Panc1 (cell line): ENCODE measurements around the gene AP1S1.
"Not testable (repeated sequence)": the region's sequence is repeated elsewhere in the genome, so short reads cannot be mapped to it uniquely, and the experiment has no call there.

Experiments used
- POLR2AphosphoS5 ChIP-seq: IDR thresholded peaks from 2 replicates; pipeline ENCODE4 v1.6.1; 2012; ENCODE audit warnings: mild to moderate bottlenecking, low read depth, low read length, moderate library complexity
- SIN3A ChIP-seq: IDR thresholded peaks from 2 replicates; pipeline ENCODE4 v1.6.1; 2012; ENCODE audit warnings: low read depth, mild to moderate bottlenecking, low read length, moderate library complexity, borderline replicate concordance; ENCODE audit not compliant: insufficient read depth
- TCF7L2 ChIP-seq: IDR thresholded peaks from 2 replicates; pipeline ENCODE4 v1.6.1; 2011; ENCODE audit warnings: mild to moderate bottlenecking, low read depth, low read length, inconsistent platforms
- TF ChIP-seq, protein P1 (sequence below): fragments of 450-650 bp; IDR thresholded peaks from 2 replicates; pipeline ENCODE4 v1.5.1; 2017; ENCODE audit warnings: mild to moderate bottlenecking

DNA sequence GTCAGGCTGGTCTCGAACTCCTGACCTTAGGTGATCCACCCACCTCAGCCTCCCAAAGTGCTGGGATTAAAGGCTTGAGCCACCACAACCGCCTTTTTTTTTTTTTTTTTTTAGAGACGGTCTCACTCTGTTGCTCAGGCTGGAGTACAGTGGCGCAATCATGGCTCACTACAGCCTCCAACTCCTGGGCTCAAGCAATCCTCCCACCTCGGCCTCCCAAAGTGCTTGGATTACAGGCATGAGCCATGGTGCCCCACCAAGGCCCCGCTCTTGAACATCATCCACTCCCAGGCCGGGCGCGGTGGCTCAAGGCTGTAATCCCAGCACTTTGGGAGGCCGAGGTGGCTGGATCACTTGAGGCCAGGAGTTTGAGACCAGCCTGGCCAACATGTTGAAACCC, 45.2 kb downstream of the AP1S1 start:
- TF ChIP-seq, protein P1, sequence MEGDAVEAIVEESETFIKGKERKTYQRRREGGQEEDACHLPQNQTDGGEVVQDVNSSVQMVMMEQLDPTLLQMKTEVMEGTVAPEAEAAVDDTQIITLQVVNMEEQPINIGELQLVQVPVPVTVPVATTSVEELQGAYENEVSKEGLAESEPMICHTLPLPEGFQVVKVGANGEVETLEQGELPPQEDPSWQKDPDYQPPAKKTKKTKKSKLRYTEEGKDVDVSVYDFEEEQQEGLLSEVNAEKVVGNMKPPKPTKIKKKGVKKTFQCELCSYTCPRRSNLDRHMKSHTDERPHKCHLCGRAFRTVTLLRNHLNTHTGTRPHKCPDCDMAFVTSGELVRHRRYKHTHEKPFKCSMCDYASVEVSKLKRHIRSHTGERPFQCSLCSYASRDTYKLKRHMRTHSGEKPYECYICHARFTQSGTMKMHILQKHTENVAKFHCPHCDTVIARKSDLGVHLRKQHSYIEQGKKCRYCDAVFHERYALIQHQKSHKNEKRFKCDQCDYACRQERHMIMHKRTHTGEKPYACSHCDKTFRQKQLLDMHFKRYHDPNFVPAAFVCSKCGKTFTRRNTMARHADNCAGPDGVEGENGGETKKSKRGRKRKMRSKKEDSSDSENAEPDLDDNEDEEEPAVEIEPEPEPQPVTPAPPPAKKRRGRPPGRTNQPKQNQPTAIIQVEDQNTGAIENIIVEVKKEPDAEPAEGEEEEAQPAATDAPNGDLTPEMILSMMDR, result not testable (repeated sequence)
- TF ChIP-seq TCF7L2, POLR2AphosphoS5, SIN3A: not testable (repeated sequence)
